Loucy (cell line): ENCODE data around the gene PTPRK.

Experiments
- H2AFZ ChIP-seq: fragments of 200-600 bp; sonication (generic); 2 replicates; pipeline ENCODE4 v1.6.0; 2016; ENCODE audit warnings: antibody characterized with exemption, mild to moderate bottlenecking, low read length, moderate library complexity
- H3F3A ChIP-seq: fragments of 200-600 bp; 2 replicates; pipeline ENCODE4 v1.6.0; 2016; ENCODE audit warnings: antibody characterized with exemption, low read depth, mild to moderate bottlenecking
- H3K27me3 ChIP-seq: fragments of 200-600 bp; sonication (generic); 2 replicates; pipeline ENCODE4 v1.6.1; 2014; ENCODE audit warnings: low read length, mild to moderate bottlenecking; ENCODE audit not compliant: insufficient read depth, poor library complexity, severe bottlenecking
- H3K36me3 ChIP-seq: fragments of 200-600 bp; sonication (generic); 2 replicates; pipeline ENCODE4 v1.6.1; 2016; ENCODE audit warnings: low read length; ENCODE audit not compliant: insufficient read depth
- H3K4me1 ChIP-seq: fragments of 200-600 bp; sonication (generic); 2 replicates; pipeline ENCODE4 v1.5.1; 2014; ENCODE audit warnings: low read length, mild to moderate bottlenecking; ENCODE audit not compliant: insufficient read depth, poor library complexity, severe bottlenecking
- H3K4me2 ChIP-seq: fragments of 200-600 bp; sonication (generic); 2 replicates; pipeline ENCODE4 v1.6.0; 2014; ENCODE audit warnings: antibody characterized with exemption, low read length, low read depth, mild to moderate bottlenecking; ENCODE audit not compliant: poor library complexity, severe bottlenecking
- H3K4me3 ChIP-seq: fragments of 200-600 bp; sonication (generic); 2 replicates; pipeline ENCODE4 v1.5.1; 2014; ENCODE audit warnings: low read length, mild to moderate bottlenecking, mixed read lengths; ENCODE audit not compliant: poor library complexity, severe bottlenecking
- H3K79me2 ChIP-seq: fragments of 200-600 bp; sonication (generic); 2 replicates; pipeline ENCODE4 v1.6.1; 2014; ENCODE audit warnings: low read length; ENCODE audit not compliant: insufficient read depth
- H3K9ac ChIP-seq: fragments of 200-600 bp; sonication (generic); 2 replicates; pipeline ENCODE4 v1.6.0; 2014; ENCODE audit warnings: mild to moderate bottlenecking, low read depth, low read length, moderate library complexity; ENCODE audit not compliant: poor library complexity, severe bottlenecking
- H3K9me2 ChIP-seq: fragments of 200-600 bp; sonication (generic); replicated peaks from 2 replicates; pipeline ENCODE4 v1.6.1; 2016; ENCODE audit warnings: low read depth, low read length, mixed read lengths
- H3K9me3 ChIP-seq: fragments of 200-600 bp; sonication (generic); 2 replicates; pipeline ENCODE4 v1.6.1; 2014; ENCODE audit warnings: mild to moderate bottlenecking, antibody characterized with exemption, low read length, low read depth; ENCODE audit not compliant: insufficient read depth
- H4K20me1 ChIP-seq: fragments of 200-600 bp; sonication (generic); 2 replicates; pipeline ENCODE4 v1.6.0; 2014; ENCODE audit warnings: antibody characterized with exemption, low read length, mild to moderate bottlenecking; ENCODE audit not compliant: insufficient read depth, poor library complexity, severe bottlenecking
- EZH2phosphoT487 ChIP-seq: fragments of 200-600 bp; IDR thresholded peaks from 2 replicates; pipeline ENCODE4 v1.6.1; 2018; ENCODE audit warnings: antibody characterized with exemption, mild to moderate bottlenecking, moderate library complexity, borderline replicate concordance
- TF ChIP-seq, protein P1 (sequence below): fragments of 200-600 bp; sonication (generic); conservative IDR thresholded peaks from 2 replicates; pipeline ENCODE4 v1.5.1; 2014; ENCODE audit warnings: mild to moderate bottlenecking, antibody characterized with exemption, low read length

The PTPRK gene

DNA sequence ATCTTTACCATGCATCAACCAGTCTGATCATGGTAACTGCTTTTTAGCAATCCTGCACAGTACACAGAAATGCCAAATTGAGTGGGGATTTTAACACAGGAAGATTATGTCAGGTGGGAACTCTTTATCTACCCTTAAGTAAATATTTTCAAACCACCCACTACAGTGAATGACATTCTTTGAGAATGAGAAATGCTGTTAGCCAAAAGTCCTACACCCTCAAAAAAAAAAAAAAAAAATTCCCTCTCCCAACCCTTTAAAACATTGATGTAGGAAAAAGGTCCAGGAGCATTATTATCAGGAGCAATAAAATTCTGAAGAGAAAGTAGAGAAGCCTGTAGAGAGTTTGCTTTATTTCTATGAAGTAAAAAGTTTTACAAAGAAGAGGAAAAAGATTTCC, 312.3 kb downstream of the PTPRK start:
- no peaks in the 10 kb centered on the region for H3K36me3 ChIP-seq
- no peaks in the 10 kb centered on the region for H4K20me1 ChIP-seq
- H3K79me2 ChIP-seq = no peaks in the 10 kb centered on the region
- no peak overlapping the region for H3K4me2 ChIP-seq
- no peak overlapping the region for H3K4me3 ChIP-seq
- H3K27me3 ChIP-seq = no peaks in the 10 kb centered on the region
- no peaks in the 10 kb centered on the region for H3K4me1 ChIP-seq
- no peaks in the 10 kb centered on the region for H3K9me3 ChIP-seq
- TF ChIP-seq, protein P1, sequence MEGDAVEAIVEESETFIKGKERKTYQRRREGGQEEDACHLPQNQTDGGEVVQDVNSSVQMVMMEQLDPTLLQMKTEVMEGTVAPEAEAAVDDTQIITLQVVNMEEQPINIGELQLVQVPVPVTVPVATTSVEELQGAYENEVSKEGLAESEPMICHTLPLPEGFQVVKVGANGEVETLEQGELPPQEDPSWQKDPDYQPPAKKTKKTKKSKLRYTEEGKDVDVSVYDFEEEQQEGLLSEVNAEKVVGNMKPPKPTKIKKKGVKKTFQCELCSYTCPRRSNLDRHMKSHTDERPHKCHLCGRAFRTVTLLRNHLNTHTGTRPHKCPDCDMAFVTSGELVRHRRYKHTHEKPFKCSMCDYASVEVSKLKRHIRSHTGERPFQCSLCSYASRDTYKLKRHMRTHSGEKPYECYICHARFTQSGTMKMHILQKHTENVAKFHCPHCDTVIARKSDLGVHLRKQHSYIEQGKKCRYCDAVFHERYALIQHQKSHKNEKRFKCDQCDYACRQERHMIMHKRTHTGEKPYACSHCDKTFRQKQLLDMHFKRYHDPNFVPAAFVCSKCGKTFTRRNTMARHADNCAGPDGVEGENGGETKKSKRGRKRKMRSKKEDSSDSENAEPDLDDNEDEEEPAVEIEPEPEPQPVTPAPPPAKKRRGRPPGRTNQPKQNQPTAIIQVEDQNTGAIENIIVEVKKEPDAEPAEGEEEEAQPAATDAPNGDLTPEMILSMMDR = no peak
- no peak for TF ChIP-seq EZH2phosphoT487
- no peaks in the 10 kb centered on the region for H3F3A ChIP-seq
- H2AFZ ChIP-seq = peak overlapping the region; percentile 38; the same call in 1 of the 2 replicates
- no peaks in the 10 kb centered on the region for H3K9me2 ChIP-seq
- H3K9ac ChIP-seq = no peak overlapping the region

DNA sequence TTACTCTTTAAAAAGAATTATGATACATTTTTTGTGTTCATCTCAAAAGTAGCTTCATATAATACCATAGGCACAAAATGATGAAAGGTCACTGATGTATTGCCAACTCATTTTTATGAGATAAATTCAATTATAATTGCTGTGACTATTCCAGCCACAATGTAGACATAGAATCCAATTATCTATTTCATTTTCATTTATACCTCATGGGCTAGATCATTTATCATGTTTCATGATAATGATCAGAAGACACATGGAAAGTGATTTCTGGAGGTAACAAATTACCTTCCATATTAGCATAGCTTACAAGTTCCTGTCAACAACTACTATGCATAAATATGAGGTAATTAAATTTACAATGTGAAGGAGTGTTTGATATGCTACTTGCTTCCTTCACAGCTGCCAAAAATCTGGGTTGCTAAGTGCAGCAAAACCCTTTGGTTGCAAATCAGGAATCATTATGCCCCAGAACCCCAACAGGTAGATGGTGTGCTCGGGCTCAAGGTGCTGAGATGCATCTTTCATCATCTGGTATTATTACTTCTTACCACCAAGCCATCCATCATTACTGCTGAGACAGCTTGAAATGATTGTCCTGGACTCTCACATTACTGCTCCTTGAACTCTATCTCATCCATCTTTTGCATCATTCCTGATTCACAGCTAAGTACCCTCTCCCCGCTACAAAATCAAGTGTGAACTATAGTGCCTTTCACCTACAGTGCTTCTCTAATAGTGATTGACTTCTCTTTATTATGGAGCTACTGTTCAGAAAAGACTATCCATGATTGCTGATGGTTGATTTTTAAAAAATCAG, 313.6 kb downstream of the PTPRK start:
- H4K20me1 ChIP-seq = no peaks in the 10 kb centered on the region
- H3K27me3 ChIP-seq = no peaks in the 10 kb centered on the region
- TF ChIP-seq, protein P1 = no peak
- TF ChIP-seq EZH2phosphoT487 = no peak
- no peaks in the 10 kb centered on the region for H3F3A ChIP-seq
- no peak overlapping the region for H3K4me2 ChIP-seq
- no peak overlapping the region for H2AFZ ChIP-seq
- no peak overlapping the region for H3K4me3 ChIP-seq
- no peaks in the 10 kb centered on the region for H3K36me3 ChIP-seq
- no peaks in the 10 kb centered on the region for H3K9me3 ChIP-seq
- H3K9me2 ChIP-seq = no peaks in the 10 kb centered on the region
- no peaks in the 10 kb centered on the region for H3K4me1 ChIP-seq
- no peak overlapping the region for H3K9ac ChIP-seq
- no peaks in the 10 kb centered on the region for H3K79me2 ChIP-seq

- Histone ChIP-seq H3K4me2 (no peak overlapping the region), H3K79me2 (no peaks in the 10 kb centered on the region), H4K20me1 (no peaks in the 10 kb centered on the region), H3K9me3 (no peaks in the 10 kb centered on the region), H2AFZ (no peak overlapping the region), H3K4me3 (no peak overlapping the region), H3K9me2 (no peaks in the 10 kb centered on the region), H3F3A (no peaks in the 10 kb centered on the region), H3K27me3 (no peaks in the 10 kb centered on the region), H3K4me1 (no peaks in the 10 kb centered on the region), H3K9ac (no peak overlapping the region), H3K36me3 (no peaks in the 10 kb centered on the region)
- TF ChIP-seq, protein P1 = no peak
- TF ChIP-seq EZH2phosphoT487 = no peak
Measured at GRCh38 chr6:128204616-128205015, 315.8 kb downstream of the PTPRK start.
